Activated naive CD8-positive, alpha-beta T cell treated with anti-CD3 and anti-CD28 coated beads, Interleukin-2, amount 10 ng/mL, durations not matched to agents 7 days and 5 days (primary cell): ENCODE data around the gene POLRMT. TPM values are rescaled to one million over a fixed set of nuclear protein-coding genes. Genes with fewer than 3 reads are reported as not detected.
A peak's percentile ranks its signal among the peaks of the same experiment; 100 is the strongest.

Experiments used
- ATAC-seq: fragments of 150-1000 bp; cut with Tn5 transposase; one replicate; pipeline ENCODE4 v1.10.0; 2021; ENCODE audit warnings: low read depth, moderate library complexity
- POLR2A ChIA-PET: fragments of 350-600 bp; sonication (Branson Sonifier 250); formaldehyde crosslinking; loops from one replicate; lab custom pipeline; 2021; ENCODE audit warnings: antibody characterized with exemption; lab: Charles Lee
- DNase-seq: peaks from one replicate; pipeline ENCODE4 v3.0.0; 2021
- H3K27ac Mint-ChIP-seq: one replicate; pipeline ENCODE4 v1.8.0; 2022; ENCODE audit warnings: mild to moderate bottlenecking, mixed read lengths
- H3K27me3 Mint-ChIP-seq: one replicate; pipeline ENCODE4 v1.8.0; 2022; ENCODE audit warnings: mild to moderate bottlenecking, moderate library complexity, mixed read lengths
- H3K36me3 Mint-ChIP-seq: one replicate; pipeline ENCODE4 v1.8.0; 2021; ENCODE audit warnings: mild to moderate bottlenecking, mixed read lengths
- H3K4me1 Mint-ChIP-seq: one replicate; pipeline ENCODE4 v1.8.0; 2021; ENCODE audit warnings: mixed read lengths
- H3K4me3 Mint-ChIP-seq: one replicate; pipeline ENCODE4 v1.8.0; 2022; ENCODE audit warnings: mild to moderate bottlenecking, moderate library complexity, mixed read lengths
- H3K9me3 Mint-ChIP-seq: one replicate; pipeline ENCODE4 v1.8.0; 2021; ENCODE audit warnings: mixed read lengths
- total RNA-seq, 2 experiments: library from RNA; stranded (reverse); gene quantifications; one replicate each; pipeline ENCODE4 v1.2.3, GENCODE V29; 2021

POLRMT gene
- total RNA-seq, 2 experiments from 2014 or later = 63.2 to 65.1 TPM

- no peaks in the 10 kb centered on the region for H3K4me1 Mint-ChIP-seq
- H3K27ac Mint-ChIP-seq = no peak overlapping the region
- H3K36me3 Mint-ChIP-seq = peaks cover 2% of the 10 kb centered on the region
- POLR2A ChIA-PET = interaction anchor here (0.5 kb wide), 1 partner anchor 15 kb away, joined by 3 read pairs; the partner anchor contains the start of gene POLRMT
- DNase-seq (no peak), ATAC-seq (no peak)
- H3K4me3 Mint-ChIP-seq = no peak overlapping the region
- no peaks in the 10 kb centered on the region for H3K9me3 Mint-ChIP-seq
- no peaks in the 10 kb centered on the region for H3K27me3 Mint-ChIP-seq
Observed at GRCh38 chr19:648305-648704, 15.0 kb upstream of the POLRMT start.

GRCh38 chr19:647566-648284, 14.4 kb upstream of the POLRMT start:
- no peaks in the 10 kb centered on the region for H3K27me3 Mint-ChIP-seq
- H3K9me3 Mint-ChIP-seq = no peaks in the 10 kb centered on the region
- ATAC-seq (no peak), DNase-seq (no peak)
- H3K27ac Mint-ChIP-seq = no peak overlapping the region
- H3K4me3 Mint-ChIP-seq = no peak overlapping the region
- H3K36me3 Mint-ChIP-seq = peaks cover 2% of the 10 kb centered on the region
- POLR2A ChIA-PET = interaction anchor here (1.2 kb wide), 1 partner anchor 12 kb away, joined by 5 read pairs; no protein-coding TSS in a partner anchor
- no peaks in the 10 kb centered on the region for H3K4me1 Mint-ChIP-seq

- no peak for DNase-seq
- POLR2A ChIA-PET = interaction anchor here (1.2 kb wide), 1 partner anchor 12 kb away, joined by 5 read pairs; no protein-coding TSS in a partner anchor
- Mint-ChIP-seq H3K36me3 (peaks cover 2% of the 10 kb centered on the region), H3K27me3 (no peaks in the 10 kb centered on the region), H3K9me3 (no peaks in the 10 kb centered on the region), H3K4me1 (no peaks in the 10 kb centered on the region), H3K27ac (no peak overlapping the region), H3K4me3 (no peak overlapping the region)
- no peak for ATAC-seq
Observed at GRCh38 chr19:646779-647565, 13.6 kb upstream of the POLRMT start.

- Mint-ChIP-seq H3K9me3 (no peaks in the 10 kb centered on the region), H3K36me3 (peaks cover 2% of the 10 kb centered on the region), H3K4me1 (no peaks in the 10 kb centered on the region), H3K27me3 (no peaks in the 10 kb centered on the region), H3K4me3 (no peak overlapping the region), H3K27ac (peak overlapping the region; percentile 67)
- DNase-seq (no peak), ATAC-seq (peak; percentile 10)
- POLR2A ChIA-PET = interaction anchor here (1.2 kb wide), 1 partner anchor 13 kb away, joined by 5 read pairs; no protein-coding TSS in a partner anchor
Observed at GRCh38 chr19:645912-646778, 12.8 kb upstream of the POLRMT start.

- Mint-ChIP-seq H3K27ac (no peak overlapping the region), H3K4me1 (no peaks in the 10 kb centered on the region), H3K36me3 (peaks cover 2% of the 10 kb centered on the region), H3K4me3 (no peak overlapping the region), H3K27me3 (no peaks in the 10 kb centered on the region), H3K9me3 (no peaks in the 10 kb centered on the region)
- DNase-seq (no peak), ATAC-seq (no peak)
- POLR2A ChIA-PET = interaction anchor here (1.0 kb wide), 2 partner anchors 11 to 16 kb away, joined by 5 read pairs; partner anchors contain the start of gene POLRMT
Observed at GRCh38 chr19:644789-645188, 11.5 kb upstream of the POLRMT start.

- POLR2A ChIA-PET = interaction anchor here (1.0 kb wide), 2 partner anchors 11 to 16 kb away, joined by 5 read pairs; partner anchors contain the start of gene POLRMT
- ATAC-seq (no peak), DNase-seq (no peak)
- Mint-ChIP-seq H3K4me3 (no peak overlapping the region), H3K4me1 (peaks cover under 1% of the 10 kb centered on the region), H3K27ac (no peak overlapping the region), H3K36me3 (peaks cover 2% of the 10 kb centered on the region), H3K9me3 (no peaks in the 10 kb centered on the region), H3K27me3 (peaks cover 1% of the 10 kb centered on the region)
Observed at GRCh38 chr19:644363-644762, 11.0 kb upstream of the POLRMT start.

- no peak for ATAC-seq
- H3K27ac Mint-ChIP-seq = no peak overlapping the region
- peaks cover 2% of the 10 kb centered on the region for H3K27me3 Mint-ChIP-seq
- POLR2A ChIA-PET = no interaction called here
- peaks cover 2% of the 10 kb centered on the region for H3K36me3 Mint-ChIP-seq
- H3K4me3 Mint-ChIP-seq = no peak overlapping the region
- DNase-seq = no peak
- H3K9me3 Mint-ChIP-seq = no peaks in the 10 kb centered on the region
- H3K4me1 Mint-ChIP-seq = peaks cover 5% of the 10 kb centered on the region
Observed at GRCh38 chr19:643736-644135, 10.4 kb upstream of the POLRMT start.

GRCh38 chr19:642767-643727, 9.7 kb upstream of the POLRMT start:
- POLR2A ChIA-PET = no interaction called here
- Mint-ChIP-seq H3K4me3 (no peak overlapping the region), H3K36me3 (peaks cover 2% of the 10 kb centered on the region), H3K27me3 (peaks cover 2% of the 10 kb centered on the region), H3K9me3 (no peaks in the 10 kb centered on the region), H3K4me1 (peaks cover 5% of the 10 kb centered on the region), H3K27ac (peak overlapping the region; percentile 64)
- DNase-seq (no peak), ATAC-seq (no peak)

- H3K9me3 Mint-ChIP-seq = no peaks in the 10 kb centered on the region
- DNase-seq = no peak
- no peak for ATAC-seq
- H3K27me3 Mint-ChIP-seq = peaks cover 2% of the 10 kb centered on the region
- H3K4me3 Mint-ChIP-seq = no peak overlapping the region
- no peak overlapping the region for H3K27ac Mint-ChIP-seq
- peaks cover 5% of the 10 kb centered on the region for H3K4me1 Mint-ChIP-seq
- POLR2A ChIA-PET = no interaction called here
- peaks cover 2% of the 10 kb centered on the region for H3K36me3 Mint-ChIP-seq
Observed at GRCh38 chr19:641702-642101, 8.4 kb upstream of the POLRMT start.

GRCh38 chr19:640606-641189, 7.4 kb upstream of the POLRMT start:
- POLR2A ChIA-PET = no interaction called here
- Mint-ChIP-seq H3K27ac (no peak overlapping the region), H3K9me3 (no peaks in the 10 kb centered on the region)

GRCh38 chr19:640161-640558, 6.8 kb upstream of the POLRMT start:
- Mint-ChIP-seq H3K36me3 (peaks cover 2% of the 10 kb centered on the region), H3K4me1 (peaks cover 5% of the 10 kb centered on the region), H3K9me3 (no peaks in the 10 kb centered on the region), H3K27me3 (peaks cover 2% of the 10 kb centered on the region), H3K4me3 (no peak overlapping the region), H3K27ac (no peak overlapping the region)
- POLR2A ChIA-PET = no interaction called here
- ATAC-seq = no peak
- DNase-seq = no peak

More at GRCh38 chr19:640606-641189, 7.4 kb upstream of the POLRMT start:
- peaks cover 5% of the 10 kb centered on the region for H3K4me1 Mint-ChIP-seq
- peaks cover 2% of the 10 kb centered on the region for H3K36me3 Mint-ChIP-seq
- peaks cover 2% of the 10 kb centered on the region for H3K27me3 Mint-ChIP-seq
- DNase-seq (no peak), ATAC-seq (no peak)
- H3K4me3 Mint-ChIP-seq = no peak overlapping the region
